Heart right ventricle (tissue), 16 donors: Measurements from ENCODE around the gene HAPLN3. TPM values are rescaled to one million over a fixed set of nuclear protein-coding genes. Genes with fewer than 3 reads are reported as not detected.

ENCODE experiments used
- ATAC-seq, 8 donors: fragments of 200-7000 bp; cut with Tn5 transposase; one replicate each; pipeline ENCODE4 v1.9.1; 2020; ENCODE audit warnings: mild to moderate bottlenecking in 8 of 8, moderate library complexity in 8 of 8, moderate number of reproducible peaks in 1 of 8
- DNase-seq, 2 donors: peaks; one replicate each; pipeline ENCODE4 v3.0.0-alpha.2; 2020
- H3K27ac ChIP-seq, 10 donors: fragments of 200-600 bp; sonication (generic) in 2 of 10; one replicate each; pipeline versions ENCODE4 v1.5.0 to v1.8.0; 2020 to 2022; ENCODE audit warnings: mild to moderate bottlenecking in 3 of 10
- H3K27me3 ChIP-seq, 7 donors: fragments of 200-600 bp; one replicate each; pipeline ENCODE4 v1.8.0; 2021 to 2022; ENCODE audit warnings: mild to moderate bottlenecking in 2 of 7
- H3K36me3 ChIP-seq, 9 donors: fragments of 200-600 bp; sonication (generic) in 1 of 9; one replicate each; pipeline versions ENCODE4 v1.5.0 to v1.8.0; 2020 to 2022; ENCODE audit warnings: mild to moderate bottlenecking in 2 of 9
- H3K4me1 ChIP-seq, 9 donors: fragments of 200-600 bp; sonication (generic) in 1 of 9; one replicate each; pipeline versions ENCODE4 v1.5.0 to v1.8.0; 2020 to 2022; ENCODE audit warnings: mild to moderate bottlenecking in 4 of 9
- H3K4me3 ChIP-seq, 10 donors: fragments of 200-600 bp; sonication (generic) in 2 of 10; one replicate each; pipeline versions ENCODE4 v1.5.0 to v1.8.0; 2020 to 2022; ENCODE audit warnings: mild to moderate bottlenecking in 7 of 10, moderate library complexity in 2 of 10
- H3K9me3 ChIP-seq, 11 donors: fragments of 200-600 bp in 10 of 11; sonication (generic) in 2 of 11; one replicate each; pipeline versions ENCODE4 v1.5.0 to v1.8.0; 2013 to 2022; ENCODE audit warnings: mild to moderate bottlenecking in 2 of 11, control low read depth in 1 of 11, moderate library complexity in 1 of 11
- CTCF ChIP-seq, 9 donors: fragments of 200-600 bp; sonication (generic) in 2 of 9; IDR thresholded peaks; one replicate each; pipeline versions ENCODE4 v1.5.0 to v1.8.0; 2021 to 2022; ENCODE audit warnings: antibody characterized with exemption in 9 of 9, mild to moderate bottlenecking in 5 of 9, moderate library complexity in 1 of 9
- WGBS, 2 donors: extraction: QIAGEN DNeasy Blood & Tissue Kit; methylation state at CpG; one replicate each; pipeline ENCODE4 v1.1.7; 2013; ENCODE audit warnings: inconsistent platforms in 1 of 2; 5-methylcytosine and 5-hydroxymethylcytosine counted together
- intact Hi-C, 10 donors: fragments of 100-400 bp; cut with DNase I; formaldehyde crosslinking; loops; one replicate each; pipeline versions ENCODE4 v1.11.1 to v1.14.2; 2022
- polyA plus RNA-seq, 2 donors: library from polyadenylated mRNA; stranded (reverse); fragments of 200-250 nt; gene quantifications; one replicate each; pipeline ENCODE4 v1.2.3, GENCODE V29; 2013
- total RNA-seq, 10 donors: library from RNA; stranded (reverse); fragmentation: NEBNext Ultra II Directional in 3 of 10; extraction: Animal tissue kit (Norgen Biotek cat#: 25700) in 3 of 10; gene quantifications; one replicate each; pipeline versions ENCODE4 v1.2.1 to v1.2.4, GENCODE V29; 2021 to 2023
- donor health status: Arrhythmogenic right ventricular cardiomyopathy.
- donor health status: ischemic (EF 13 %, LVEDD 7.1; RV severe dilation, severe dysfunction).
- donor health status: healthy with polysubstance abuse.
- donor health status: DM: no; HTN: yes; CAD: no.
- donor health status: DM: no; HTN: no; CAD: no.
- donor health status: ischemic (EF 25% LVEDD 6.9; RV normal size, moderate dysfunction).
- donor health status: ischemic (EF 25% LVEDD 5.7; RV mildly dilated, moderate dysfunction).
- donor health status: healthy.
- donor health status: DM: yes; HTN: yes; CAD: no.
- donor health status: Ischemic cardiomyopathy.
- donor health status: ischemic (EF 35%, LVEDD 5.7; RV mildly dilated, moderate dysfunction).
- donor health status: nonischemic (EF 11% LVEDD 7.7; RV severe dilation, severe dysfunction).
- donor health status: DM: yes; HTN: yes; CAD: no.
- donor health status: PGD.
- donor health status: ischemic (EF 29% LVEDD 5.4; RV normal size, mild dysfunction).
- donor health status: nonischemic (EF 23%, LVEDD 6.1; RV moderate dilation, normal function).

The HAPLN3 gene
- total and polyA plus RNA-seq, 12 donors, result 1.2 to 25.8 (median 3.8) TPM

GRCh38 chr15:88858934-88859333 is 36.4 kb downstream of the HAPLN3 start:
- TF ChIP-seq CTCF (IDR thresholded peaks at IDR 0.05), result no peak
- ATAC-seq, result no peak
- no peaks in the 10 kb centered on the region for H3K4me1 ChIP-seq
- no peaks in the 10 kb centered on the region for H3K36me3 ChIP-seq
- H3K27ac ChIP-seq, result no peak overlapping the region
- H3K4me3 ChIP-seq, result no peak overlapping the region
- no peak for DNase-seq
- intact Hi-C loops, result no loop called here
- H3K9me3 ChIP-seq, result peaks cover 0 to 5% (median 0%) of the 10 kb centered on the region in 11 donors
- H3K27me3 ChIP-seq, result peaks cover 0 to 21% (median 6%) of the 10 kb centered on the region in 7 donors
- WGBS, 2 donors, result 77 to 78% methylated on average over 11 of the region's 11 CpGs

DNA sequence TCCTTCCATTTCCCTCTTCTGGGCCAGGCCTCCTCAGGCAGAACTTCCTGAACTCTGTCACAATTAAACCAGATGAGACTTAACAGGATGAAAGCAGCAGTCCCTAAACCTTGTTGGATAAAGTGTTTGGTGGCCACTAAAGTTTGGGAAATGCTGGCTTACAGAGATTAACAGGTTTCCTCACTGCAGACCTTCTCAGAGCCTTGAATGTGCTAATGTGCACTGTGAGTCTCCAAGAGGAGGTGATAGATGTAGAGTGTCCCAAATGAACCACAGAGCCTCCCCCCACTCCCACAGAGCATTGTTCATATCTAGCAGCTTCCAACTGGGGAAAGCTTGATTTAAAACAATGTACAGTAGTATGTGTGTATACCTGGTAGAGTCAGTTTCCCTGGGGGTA is 42.9 kb downstream of the HAPLN3 start:
- intact Hi-C loops, result no loop called here
- H3K4me3 ChIP-seq, result no peak overlapping the region
- no peak overlapping the region for H3K27ac ChIP-seq
- H3K27me3 ChIP-seq, result peaks cover 0 to 37% (median 26%) of the 10 kb centered on the region in 7 donors
- ATAC-seq, result no peak
- H3K36me3 ChIP-seq, result no peaks in the 10 kb centered on the region
- peaks cover 0 to 5% (median 0%) of the 10 kb centered on the region in 11 donors for H3K9me3 ChIP-seq
- no peak for DNase-seq
- no peaks in the 10 kb centered on the region for H3K4me1 ChIP-seq
- no peak for TF ChIP-seq CTCF (IDR thresholded peaks at IDR 0.05)

DNA sequence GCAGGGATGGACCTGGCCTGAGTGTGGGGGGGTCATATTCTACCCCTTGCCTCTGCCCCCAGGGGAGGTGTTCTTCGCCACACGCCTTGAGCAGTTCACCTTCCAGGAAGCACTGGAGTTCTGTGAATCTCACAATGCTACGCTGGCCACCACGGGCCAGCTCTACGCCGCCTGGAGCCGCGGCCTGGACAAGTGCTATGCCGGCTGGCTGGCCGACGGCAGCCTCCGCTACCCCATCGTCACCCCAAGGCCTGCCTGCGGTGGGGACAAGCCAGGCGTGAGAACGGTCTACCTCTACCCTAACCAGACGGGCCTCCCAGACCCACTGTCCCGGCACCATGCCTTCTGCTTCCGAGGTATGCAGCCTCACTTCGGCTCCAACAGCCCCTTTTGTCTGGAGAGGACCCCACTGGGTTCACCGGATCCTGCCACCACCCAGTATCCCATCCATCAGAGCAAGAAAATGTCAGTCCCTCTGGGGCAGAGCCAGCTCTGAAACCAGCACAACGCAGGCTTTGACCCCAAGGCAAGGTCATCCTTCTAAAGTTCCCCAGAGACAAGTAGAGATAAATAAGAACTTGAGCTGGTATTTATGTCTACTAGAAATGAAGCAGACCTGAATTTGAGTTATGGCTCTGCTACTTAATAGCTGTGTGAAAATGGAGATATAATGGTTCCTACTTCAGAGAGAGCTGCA is 45.8 kb downstream of the HAPLN3 start:
- intact Hi-C loops, result no loop called here
- no peak for TF ChIP-seq CTCF (IDR thresholded peaks at IDR 0.05)
- H3K27me3 ChIP-seq, result peaks cover 0 to 37% (median 25%) of the 10 kb centered on the region in 7 donors
- H3K4me3 ChIP-seq, result no peak overlapping the region
- peaks cover 0 to 3% (median 0%) of the 10 kb centered on the region in 11 donors for H3K9me3 ChIP-seq
- ATAC-seq (no peak), DNase-seq (no peak)
- no peaks in the 10 kb centered on the region for H3K4me1 ChIP-seq
- H3K27ac ChIP-seq, result no peak overlapping the region
- WGBS, 2 donors, result 81 to 85% methylated on average over 22 of the region's 22 CpGs
- H3K36me3 ChIP-seq, result no peaks in the 10 kb centered on the region

- Histone ChIP-seq H3K36me3 (no peaks in the 10 kb centered on the region), H3K27ac (no peak overlapping the region), H3K9me3 (no peaks in the 10 kb centered on the region), H3K27me3 (peaks cover 0 to 24% (median 19%) of the 10 kb centered on the region in 7 donors), H3K4me1 (no peaks in the 10 kb centered on the region), H3K4me3 (no peak overlapping the region)
- no peak for ATAC-seq
- WGBS, 2 donors, result 85 to 89% methylated on average over 3 of the region's 3 CpGs
- intact Hi-C loops, result no loop called here
- TF ChIP-seq CTCF (IDR thresholded peaks at IDR 0.05), result no peak
- DNase-seq, result no peak
Measured at GRCh38 chr15:88848203-88848602, 47.1 kb downstream of the HAPLN3 start.
